AG04449 (cell line): Measurements from ENCODE around the gene FLRT1.

Experiments
- CTCF ChIA-PET: fragments of 350-600 bp; formaldehyde crosslinking; extraction: SDS; loops from one replicate; lab custom pipeline; 2021; ENCODE audit warnings: antibody characterized with exemption; lab: Yijun Ruan, JAX
- POLR2A ChIA-PET: fragments of 400-600, 350-600 bp; formaldehyde crosslinking; extraction: SDS; loops from one replicate; lab custom pipeline; 2020; ENCODE audit warnings: antibody characterized with exemption, inconsistent platforms; lab: Yijun Ruan, JAX
- DNase-seq: peaks from one replicate; pipeline ENCODE4 v3.0.0-alpha.2; 2010; ENCODE audit warnings: low read depth, low spot score
- H3K4me3 ChIP-seq: 2 replicates; pipeline ENCODE4 v1.5.1; 2011; ENCODE audit warnings: low read depth, mild to moderate bottlenecking, control low read depth, low read length
- TF ChIP-seq, protein P1 (sequence below): IDR thresholded peaks from one replicate; pipeline ENCODE4 v1.5.1; 2011; ENCODE audit warnings: mild to moderate bottlenecking, moderate library complexity, low read length, control low read depth, inconsistent platforms; ENCODE audit not compliant: insufficient read depth; ENCODE audit errors: missing control alignments

Gene FLRT1

DNA sequence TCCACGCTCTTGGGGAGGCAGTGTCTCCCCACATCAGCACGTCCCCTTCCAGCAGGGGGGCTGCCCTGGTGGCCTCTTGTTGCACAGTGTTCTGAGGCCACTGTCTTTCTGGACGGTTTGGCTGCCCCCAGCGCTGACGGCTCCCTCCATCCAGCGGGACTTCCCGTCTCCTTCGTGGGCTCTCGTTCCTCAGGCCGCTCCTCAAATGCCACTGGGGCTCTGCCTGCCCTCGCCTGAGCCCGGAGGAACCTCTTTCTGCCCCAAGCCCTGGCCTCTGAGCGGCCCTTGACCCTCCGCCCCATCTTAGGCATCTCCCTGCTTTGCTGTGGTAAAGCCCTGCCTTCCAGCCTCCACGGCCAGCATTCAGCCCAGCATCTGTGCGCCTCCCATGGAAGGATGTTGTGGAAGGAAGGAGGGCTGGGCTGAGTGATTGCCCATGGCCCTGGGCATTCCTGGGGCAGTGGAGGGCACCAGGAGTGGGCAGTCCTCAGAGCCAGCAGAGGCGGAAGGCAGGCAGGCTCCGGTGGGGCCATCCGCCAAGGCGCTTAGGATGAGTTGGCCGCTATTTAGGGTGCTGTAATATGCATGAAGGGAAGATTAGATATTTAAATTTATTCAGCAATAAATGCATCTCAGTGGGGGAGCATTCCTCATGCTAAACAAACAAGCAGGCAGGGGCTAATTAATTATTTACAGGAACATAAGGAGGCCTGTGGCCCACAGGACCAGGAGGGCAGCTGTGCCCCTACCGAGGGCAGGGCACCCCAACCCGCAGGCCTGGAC lies 31.7 kb upstream of the FLRT1 start:
- no peak overlapping the region for H3K4me3 ChIP-seq
- ChIA-PET POLR2A (no interaction called here), CTCF (interaction anchor here (4.5 to 13.1 kb wide), 2 partner anchors 23 to 145 kb away, joined by 45 to 591 read pairs; no protein-coding TSS in a partner anchor)
- no peak for DNase-seq
- TF ChIP-seq, protein P1, sequence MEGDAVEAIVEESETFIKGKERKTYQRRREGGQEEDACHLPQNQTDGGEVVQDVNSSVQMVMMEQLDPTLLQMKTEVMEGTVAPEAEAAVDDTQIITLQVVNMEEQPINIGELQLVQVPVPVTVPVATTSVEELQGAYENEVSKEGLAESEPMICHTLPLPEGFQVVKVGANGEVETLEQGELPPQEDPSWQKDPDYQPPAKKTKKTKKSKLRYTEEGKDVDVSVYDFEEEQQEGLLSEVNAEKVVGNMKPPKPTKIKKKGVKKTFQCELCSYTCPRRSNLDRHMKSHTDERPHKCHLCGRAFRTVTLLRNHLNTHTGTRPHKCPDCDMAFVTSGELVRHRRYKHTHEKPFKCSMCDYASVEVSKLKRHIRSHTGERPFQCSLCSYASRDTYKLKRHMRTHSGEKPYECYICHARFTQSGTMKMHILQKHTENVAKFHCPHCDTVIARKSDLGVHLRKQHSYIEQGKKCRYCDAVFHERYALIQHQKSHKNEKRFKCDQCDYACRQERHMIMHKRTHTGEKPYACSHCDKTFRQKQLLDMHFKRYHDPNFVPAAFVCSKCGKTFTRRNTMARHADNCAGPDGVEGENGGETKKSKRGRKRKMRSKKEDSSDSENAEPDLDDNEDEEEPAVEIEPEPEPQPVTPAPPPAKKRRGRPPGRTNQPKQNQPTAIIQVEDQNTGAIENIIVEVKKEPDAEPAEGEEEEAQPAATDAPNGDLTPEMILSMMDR, result no peak

DNA sequence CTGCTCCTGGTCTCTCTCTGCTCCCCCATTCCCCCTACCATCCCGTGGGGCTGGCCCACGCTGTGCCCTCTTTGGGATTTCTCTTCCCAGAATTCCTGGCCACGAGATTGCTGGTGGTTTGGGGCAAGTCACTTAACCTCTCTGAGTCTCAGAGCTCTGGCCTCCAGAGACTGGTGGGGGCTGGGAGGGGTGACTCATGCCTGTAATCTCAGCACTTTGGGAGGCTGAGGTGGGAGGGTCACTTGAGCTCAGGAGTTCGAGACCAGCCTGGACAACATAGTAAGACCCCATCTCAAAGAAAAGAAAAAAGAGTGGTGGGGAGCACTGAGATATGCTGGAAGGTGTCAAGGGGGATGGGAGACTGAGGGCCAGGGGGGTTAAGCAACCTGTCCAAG lies 31.1 kb upstream of the FLRT1 start:
- POLR2A ChIA-PET, result no interaction called here

DNA sequence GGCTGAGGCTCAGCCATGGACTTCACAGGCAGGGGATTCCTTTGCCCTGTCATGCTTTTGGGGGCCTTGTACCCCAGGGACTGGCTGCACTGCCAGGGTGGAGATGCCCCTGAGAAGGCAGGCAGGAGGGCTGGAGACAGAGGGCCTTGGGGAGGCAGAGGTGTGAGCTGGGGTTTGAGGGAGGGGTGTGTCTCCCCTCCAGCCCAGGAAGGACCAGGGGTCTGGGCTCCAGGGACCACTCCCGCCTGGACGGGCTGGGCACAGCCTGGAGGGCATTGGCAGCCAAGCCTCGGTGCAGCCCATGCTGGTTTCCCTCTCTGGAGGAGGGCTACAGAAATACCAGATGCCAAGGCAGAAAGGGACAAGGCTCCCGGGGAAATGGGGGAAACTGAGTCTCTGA lies 30.0 kb upstream of the FLRT1 start:
- H3K4me3 ChIP-seq, result no peak overlapping the region
- ChIA-PET POLR2A (no interaction called here), CTCF (interaction anchor here (1.8 to 13.1 kb wide), 2 partner anchors 17 to 143 kb away, joined by 7 to 591 read pairs; no protein-coding TSS in a partner anchor)
- no peak for DNase-seq
- TF ChIP-seq, protein P1, result no peak

More for the DNA sequence above, 31.1 kb upstream of the FLRT1 start:
- no peak overlapping the region for H3K4me3 ChIP-seq
- TF ChIP-seq, protein P1, result no peak
- CTCF ChIA-PET, result interaction anchor here (13.1 kb wide), 1 partner anchor 144 kb away, joined by 591 read pairs; no protein-coding TSS in a partner anchor
- no peak for DNase-seq

DNA sequence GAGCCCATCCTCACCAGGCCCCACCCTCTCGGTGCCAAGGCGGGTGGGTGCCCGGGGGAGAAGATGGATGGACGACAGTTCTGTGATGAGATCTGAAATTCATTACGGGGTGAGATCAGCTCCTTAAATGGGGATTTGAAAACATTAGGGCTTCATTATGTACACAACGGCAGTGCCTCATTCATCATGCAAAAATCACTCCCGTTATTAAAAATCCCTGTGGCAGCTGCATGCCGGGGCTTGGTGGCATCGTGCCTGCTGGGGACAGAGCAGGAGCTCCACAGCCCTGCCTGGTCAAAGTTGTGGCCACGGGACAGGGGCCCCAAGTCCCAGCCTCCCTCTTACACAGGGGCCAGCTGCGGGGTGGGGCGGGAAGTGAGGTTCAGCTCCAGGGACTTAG lies 29.3 kb upstream of the FLRT1 start:
- ChIA-PET CTCF (interaction anchor here (0.8 to 13.1 kb wide), 5 partner anchors 16 to 157 kb away, joined by 3 to 591 read pairs (median 4); no protein-coding TSS in a partner anchor), POLR2A (no interaction called here)
- no peak for DNase-seq
- H3K4me3 ChIP-seq, result no peak overlapping the region
- TF ChIP-seq, protein P1, result no peak

DNA sequence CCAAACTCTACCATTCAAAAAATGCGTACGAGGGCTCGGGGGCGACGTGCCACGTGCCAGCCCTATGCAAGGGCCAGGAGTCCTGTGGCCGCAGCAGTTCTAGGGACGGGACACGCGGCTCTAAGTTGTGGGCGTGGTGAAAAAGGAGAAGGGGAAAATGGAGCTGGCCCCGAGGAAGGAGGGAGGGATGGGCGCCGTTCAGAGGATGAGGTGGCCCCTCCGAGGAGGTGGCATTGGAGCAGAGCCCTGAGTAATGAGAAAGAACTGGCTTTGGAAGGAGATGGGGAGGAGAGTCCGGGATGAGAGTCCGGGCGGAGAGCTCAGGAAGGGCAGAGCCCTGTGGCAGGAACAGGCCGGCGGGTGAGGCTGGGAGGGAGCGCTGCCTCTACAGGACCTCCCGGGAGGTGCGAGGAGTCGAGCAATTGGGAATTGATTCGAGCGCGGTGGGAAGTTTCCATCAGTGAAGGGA lies 28.5 kb upstream of the FLRT1 start:
- TF ChIP-seq, protein P1, result no peak
- CTCF ChIA-PET, result interaction anchor here (0.8 to 13.1 kb wide), 8 partner anchors 11 to 169 kb away, joined by 3 to 591 read pairs (median 4); no protein-coding TSS in a partner anchor
- H3K4me3 ChIP-seq, result peak overlapping the region; percentile 23
- POLR2A ChIA-PET, result interaction anchor here (0.5 kb wide), 1 partner anchor 78 kb away, joined by 4 read pairs; no protein-coding TSS in a partner anchor
- no peak for DNase-seq

DNA sequence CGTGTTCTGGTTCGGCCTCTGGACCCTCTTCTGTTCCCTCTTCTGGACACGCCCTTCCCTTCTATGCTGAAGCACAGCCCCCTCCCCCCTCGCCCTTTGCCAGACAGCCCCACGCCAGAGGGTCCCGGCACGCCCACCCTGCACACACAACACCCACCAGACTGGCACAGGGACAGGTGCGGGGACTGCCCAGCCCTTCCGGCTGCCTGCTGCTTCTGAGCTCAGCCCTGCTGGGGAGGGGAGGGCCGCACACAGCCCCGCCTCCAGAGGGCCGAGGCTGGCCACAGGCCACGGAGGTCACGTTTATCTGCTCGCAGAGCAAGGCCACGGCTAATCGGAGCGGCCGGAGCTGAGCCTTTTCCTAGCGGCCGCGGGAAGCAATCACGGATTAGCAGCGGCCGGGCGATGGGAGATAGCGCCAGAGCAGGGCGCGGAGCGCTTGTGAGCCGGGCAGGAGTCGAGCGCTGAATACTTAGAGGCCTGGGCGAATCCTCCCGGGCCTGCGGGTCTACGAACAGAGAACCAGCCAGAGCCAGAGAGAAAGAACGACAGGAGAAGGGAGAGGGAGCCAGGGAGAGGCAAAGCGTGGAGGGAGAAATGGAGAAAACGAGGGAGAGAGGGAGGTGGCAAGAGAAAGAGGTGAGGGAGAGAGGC lies 28.0 kb upstream of the FLRT1 start:
- H3K4me3 ChIP-seq, result no peak overlapping the region; the same call in 1 of the 2 replicates
- TF ChIP-seq, protein P1, result no peak
- DNase-seq, result no peak
- POLR2A ChIA-PET, result interaction anchor here (0.5 kb wide), 1 partner anchor 79 kb away, joined by 4 read pairs; no protein-coding TSS in a partner anchor
- CTCF ChIA-PET, result interaction anchor here (0.9 to 13.1 kb wide), 7 partner anchors 11 to 170 kb away, joined by 3 to 591 read pairs (median 4); no protein-coding TSS in a partner anchor
